Prostate gland (tissue), 2 donors: ENCODE measurements around the gene SLC27A1.

ENCODE experiments used
- POLR2A ChIP-seq: fragments of 450-650 bp; IDR thresholded peaks from one replicate; pipeline ENCODE4 v1.6.1; 2016; ENCODE audit warnings: antibody characterized with exemption, mild to moderate bottlenecking
- TF ChIP-seq, protein P1 (sequence below), 4 experiments: fragments of 200-600 bp in 2 of 4; fragments of 450-650 bp in 2 of 4; sonication (generic) in 2 of 4; IDR thresholded peaks; 1 replicate in 3 of 4; 2 replicates in 1 of 4; pipeline ENCODE4 v1.5.1; 2016 to 2019; ENCODE audit warnings: antibody characterized with exemption in 4 of 4, mild to moderate bottlenecking in 2 of 4, moderate library complexity in 2 of 4

DNA sequence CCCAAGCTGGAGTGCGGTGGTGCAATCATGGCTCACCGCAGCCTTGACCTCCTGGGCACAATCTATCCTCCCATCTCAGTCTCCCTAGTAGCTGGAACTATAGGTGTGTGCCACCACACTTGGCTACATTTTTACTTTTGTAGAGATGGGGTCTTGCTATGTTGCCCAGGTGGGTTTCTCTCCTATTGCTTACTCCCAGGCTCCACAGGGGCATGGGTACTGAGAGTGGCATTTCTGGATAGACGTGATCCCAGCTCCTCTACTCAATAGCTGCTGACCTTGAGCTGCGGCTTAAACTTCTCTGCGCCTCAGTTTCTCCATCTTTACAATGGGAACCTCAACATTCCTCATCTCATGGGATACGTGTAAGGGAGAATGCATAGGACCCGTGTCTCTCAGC lies 38.9 kb upstream of the SLC27A1 start:
- TF ChIP-seq, protein P1, sequence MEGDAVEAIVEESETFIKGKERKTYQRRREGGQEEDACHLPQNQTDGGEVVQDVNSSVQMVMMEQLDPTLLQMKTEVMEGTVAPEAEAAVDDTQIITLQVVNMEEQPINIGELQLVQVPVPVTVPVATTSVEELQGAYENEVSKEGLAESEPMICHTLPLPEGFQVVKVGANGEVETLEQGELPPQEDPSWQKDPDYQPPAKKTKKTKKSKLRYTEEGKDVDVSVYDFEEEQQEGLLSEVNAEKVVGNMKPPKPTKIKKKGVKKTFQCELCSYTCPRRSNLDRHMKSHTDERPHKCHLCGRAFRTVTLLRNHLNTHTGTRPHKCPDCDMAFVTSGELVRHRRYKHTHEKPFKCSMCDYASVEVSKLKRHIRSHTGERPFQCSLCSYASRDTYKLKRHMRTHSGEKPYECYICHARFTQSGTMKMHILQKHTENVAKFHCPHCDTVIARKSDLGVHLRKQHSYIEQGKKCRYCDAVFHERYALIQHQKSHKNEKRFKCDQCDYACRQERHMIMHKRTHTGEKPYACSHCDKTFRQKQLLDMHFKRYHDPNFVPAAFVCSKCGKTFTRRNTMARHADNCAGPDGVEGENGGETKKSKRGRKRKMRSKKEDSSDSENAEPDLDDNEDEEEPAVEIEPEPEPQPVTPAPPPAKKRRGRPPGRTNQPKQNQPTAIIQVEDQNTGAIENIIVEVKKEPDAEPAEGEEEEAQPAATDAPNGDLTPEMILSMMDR (IDR thresholded peaks at IDR 0.05): no peak
- TF ChIP-seq POLR2A: no peak
